Brain microvascular endothelial cell (primary cell): ENCODE data around the gene IGIP.

ENCODE experiments used
- DNase-seq: peaks from one replicate; pipeline ENCODE4 v3.0.0-alpha.2; 2020
- H3K27ac ChIP-seq: fragments of 250-450 bp; sonication (Bioruptor Pico); 2 replicates; pipeline ENCODE4 v1.5.1; 2020; ENCODE audit warnings: mild to moderate bottlenecking, moderate library complexity
- H3K27me3 ChIP-seq: fragments of 250-450 bp; sonication (Bioruptor Pico); replicated peaks from 2 replicates; pipeline ENCODE4 v1.5.1; 2020; ENCODE audit warnings: mild to moderate bottlenecking
- H3K36me3 ChIP-seq: fragments of 250-450 bp; sonication (Bioruptor Pico); replicated peaks from 2 replicates; pipeline ENCODE4 v1.5.1; 2020; ENCODE audit warnings: mild to moderate bottlenecking
- H3K4me3 ChIP-seq: 2 replicates; pipeline ENCODE4 v1.5.1; 2011; ENCODE audit warnings: low read depth, mild to moderate bottlenecking, control low read depth, low read length, moderate library complexity
- in situ Hi-C: cut with HindIII; loops from 2 replicates; pipeline ENCODE4 v1.10.0; 2017; ENCODE audit warnings: low sequenced_read_pairs, low pct_ligation_motif_present
- TF ChIP-seq, protein P1 (sequence below): IDR thresholded peaks from 2 replicates; pipeline ENCODE4 v1.5.1; 2011; ENCODE audit warnings: low read depth, mild to moderate bottlenecking, moderate library complexity, low read length, control low read depth, inconsistent platforms; ENCODE audit errors: missing control alignments

IGIP gene

DNA sequence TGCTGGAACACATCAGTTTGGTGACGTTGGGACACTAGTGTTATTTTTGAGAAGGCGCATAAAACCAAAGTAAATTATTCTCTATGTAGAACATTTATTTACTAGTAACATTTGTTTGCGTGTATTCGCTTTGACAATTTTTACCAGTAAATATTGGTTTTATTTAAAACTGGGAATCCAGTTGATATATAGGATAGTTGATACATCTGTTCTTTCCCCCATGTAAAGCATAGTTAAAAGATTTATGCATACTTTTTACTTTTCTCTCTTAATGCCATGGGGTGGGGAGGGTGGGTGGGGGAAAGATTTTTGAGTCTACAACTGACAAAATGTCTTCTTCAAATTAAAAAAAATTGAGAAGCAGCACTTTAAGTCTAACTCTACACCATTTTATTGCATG lies at the start of gene IGIP:
Gene IGIP (plus strand): TSS at position 301 of the 400 bp plus-strand sequence. CDS start 2,540 bp downstream, outside the sequence.
- in situ Hi-C loops, result no loop called here
- TF ChIP-seq, protein P1, sequence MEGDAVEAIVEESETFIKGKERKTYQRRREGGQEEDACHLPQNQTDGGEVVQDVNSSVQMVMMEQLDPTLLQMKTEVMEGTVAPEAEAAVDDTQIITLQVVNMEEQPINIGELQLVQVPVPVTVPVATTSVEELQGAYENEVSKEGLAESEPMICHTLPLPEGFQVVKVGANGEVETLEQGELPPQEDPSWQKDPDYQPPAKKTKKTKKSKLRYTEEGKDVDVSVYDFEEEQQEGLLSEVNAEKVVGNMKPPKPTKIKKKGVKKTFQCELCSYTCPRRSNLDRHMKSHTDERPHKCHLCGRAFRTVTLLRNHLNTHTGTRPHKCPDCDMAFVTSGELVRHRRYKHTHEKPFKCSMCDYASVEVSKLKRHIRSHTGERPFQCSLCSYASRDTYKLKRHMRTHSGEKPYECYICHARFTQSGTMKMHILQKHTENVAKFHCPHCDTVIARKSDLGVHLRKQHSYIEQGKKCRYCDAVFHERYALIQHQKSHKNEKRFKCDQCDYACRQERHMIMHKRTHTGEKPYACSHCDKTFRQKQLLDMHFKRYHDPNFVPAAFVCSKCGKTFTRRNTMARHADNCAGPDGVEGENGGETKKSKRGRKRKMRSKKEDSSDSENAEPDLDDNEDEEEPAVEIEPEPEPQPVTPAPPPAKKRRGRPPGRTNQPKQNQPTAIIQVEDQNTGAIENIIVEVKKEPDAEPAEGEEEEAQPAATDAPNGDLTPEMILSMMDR, result no peak
- no peaks in the 10 kb centered on the region for H3K36me3 ChIP-seq
- DNase-seq, result no peak
- H3K27me3 ChIP-seq, result no peaks in the 10 kb centered on the region
- H3K4me3 ChIP-seq, result no peak within 1 kb of the TSS
- H3K27ac ChIP-seq, result no peak within 1 kb of the TSS

GRCh38 chr5:140076142-140076541 lies 49.6 kb upstream of the IGIP start:
- no peak overlapping the region for H3K27ac ChIP-seq
- no peaks in the 10 kb centered on the region for H3K36me3 ChIP-seq
- TF ChIP-seq, protein P1, result no peak
- in situ Hi-C loops, result no loop called here
- peaks cover 2% of the 10 kb centered on the region for H3K27me3 ChIP-seq
- no peak for DNase-seq
- no peak overlapping the region for H3K4me3 ChIP-seq

GRCh38 chr5:140076788-140077187 lies 48.9 kb upstream of the IGIP start:
- no peaks in the 10 kb centered on the region for H3K36me3 ChIP-seq
- TF ChIP-seq, protein P1, result no peak
- peaks cover 2% of the 10 kb centered on the region for H3K27me3 ChIP-seq
- no peak overlapping the region for H3K27ac ChIP-seq
- DNase-seq, result no peak
- in situ Hi-C loops, result no loop called here
- H3K4me3 ChIP-seq, result no peak overlapping the region

DNA sequence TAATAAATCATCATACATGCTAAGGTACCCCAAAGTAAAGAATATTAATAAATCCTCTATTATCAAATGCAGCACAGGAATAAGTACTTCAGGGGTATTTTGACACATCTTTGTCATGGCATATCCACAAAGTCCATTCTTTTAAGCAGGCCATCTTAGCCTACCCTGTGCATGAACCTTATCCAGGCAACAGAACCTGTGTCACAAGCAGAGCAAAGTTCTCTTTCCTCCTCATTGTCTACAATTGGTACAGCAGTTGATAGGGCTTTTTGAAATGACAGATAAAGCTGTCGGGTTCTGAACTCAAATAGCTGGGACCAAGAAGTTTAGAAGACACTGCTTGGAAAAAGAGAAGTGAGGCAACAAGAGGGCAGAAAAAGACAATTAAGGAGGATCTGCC lies 42.6 kb upstream of the IGIP start:
- no peak for DNase-seq
- in situ Hi-C loops, result no loop called here
- no peaks in the 10 kb centered on the region for H3K36me3 ChIP-seq
- no peak overlapping the region for H3K4me3 ChIP-seq
- TF ChIP-seq, protein P1, result no peak
- H3K27ac ChIP-seq, result no peak overlapping the region
- H3K27me3 ChIP-seq, result peaks cover 17% of the 10 kb centered on the region

GRCh38 chr5:140083650-140084049 lies 42.1 kb upstream of the IGIP start:
- H3K4me3 ChIP-seq, result no peak overlapping the region
- no peak overlapping the region for H3K27ac ChIP-seq
- peaks cover 17% of the 10 kb centered on the region for H3K27me3 ChIP-seq
- in situ Hi-C loops, result no loop called here
- DNase-seq, result no peak
- no peaks in the 10 kb centered on the region for H3K36me3 ChIP-seq
- TF ChIP-seq, protein P1, result no peak

- TF ChIP-seq, protein P1, result no peak
- DNase-seq, result no peak
- Histone ChIP-seq H3K4me3 (no peak overlapping the region), H3K27me3 (peaks cover 17% of the 10 kb centered on the region), H3K27ac (no peak overlapping the region), H3K36me3 (no peaks in the 10 kb centered on the region)
- in situ Hi-C loops, result no loop called here
These were observed 41.2 kb upstream of the IGIP start for GRCh38 chr5:140084541-140084940.
